ENCODE data around the gene PLA2G5.
A peak's percentile ranks its signal among the peaks of the same experiment; 100 is the strongest.
"Not testable (repeated sequence)": the region's sequence is repeated elsewhere in the genome, so short reads cannot be mapped to it uniquely, and the experiment has no call there.

Gene PLA2G5

DNA sequence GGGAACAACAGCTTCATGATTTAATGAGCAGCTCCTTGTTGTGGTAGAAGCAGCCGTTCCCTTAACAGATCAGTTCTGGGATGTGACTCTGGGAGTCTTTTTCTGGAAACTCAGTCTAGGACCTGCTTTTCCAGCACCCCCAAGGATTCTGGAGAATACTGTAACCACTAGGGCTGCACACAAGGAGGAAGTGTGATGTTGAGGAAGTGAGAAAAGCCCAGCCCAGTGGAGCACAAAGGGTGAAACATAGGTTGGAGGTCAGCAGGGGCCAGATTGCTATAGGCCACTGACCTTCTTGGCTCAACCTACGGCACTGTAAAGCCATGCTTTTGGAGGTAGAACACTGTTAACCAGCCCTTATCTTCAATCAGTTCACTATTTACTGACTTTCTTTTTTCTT, 10.1 kb upstream of the PLA2G5 start:
- Histone ChIP-seq H3K9me3 (ENCODE audit: insufficient read depth, low read length) (no peaks in the 10 kb centered on the region), H2AFZ (ENCODE audit: low read depth, low read length) (no peak overlapping the region), H4K20me1 (ENCODE audit: insufficient read depth, low read length) (no peaks in the 10 kb centered on the region), H3K4me2 (ENCODE audit: low read length) (peak overlapping the region; percentile 43), H3K9ac (ENCODE audit: low read length) (no peak overlapping the region), H3K27me3 (ENCODE audit: low read depth, low read length) (no peaks in the 10 kb centered on the region), H3K79me2 (ENCODE audit: low read length) (no peaks in the 10 kb centered on the region), H3K27ac (ENCODE audit: low read length) (no peak overlapping the region), H3K4me1 (ENCODE audit: low read length) (peaks cover 32% of the 10 kb centered on the region), H3K4me3 (ENCODE audit: low read length) (no peak overlapping the region), H3K36me3 (replicated peaks; ENCODE audit: low read depth, low read length) (no peaks in the 10 kb centered on the region)
- no peak for TF ChIP-seq EZH2phosphoT487 (IDR thresholded peaks at IDR 0.05; ENCODE audit: low read depth)
- TF ChIP-seq, protein P1, sequence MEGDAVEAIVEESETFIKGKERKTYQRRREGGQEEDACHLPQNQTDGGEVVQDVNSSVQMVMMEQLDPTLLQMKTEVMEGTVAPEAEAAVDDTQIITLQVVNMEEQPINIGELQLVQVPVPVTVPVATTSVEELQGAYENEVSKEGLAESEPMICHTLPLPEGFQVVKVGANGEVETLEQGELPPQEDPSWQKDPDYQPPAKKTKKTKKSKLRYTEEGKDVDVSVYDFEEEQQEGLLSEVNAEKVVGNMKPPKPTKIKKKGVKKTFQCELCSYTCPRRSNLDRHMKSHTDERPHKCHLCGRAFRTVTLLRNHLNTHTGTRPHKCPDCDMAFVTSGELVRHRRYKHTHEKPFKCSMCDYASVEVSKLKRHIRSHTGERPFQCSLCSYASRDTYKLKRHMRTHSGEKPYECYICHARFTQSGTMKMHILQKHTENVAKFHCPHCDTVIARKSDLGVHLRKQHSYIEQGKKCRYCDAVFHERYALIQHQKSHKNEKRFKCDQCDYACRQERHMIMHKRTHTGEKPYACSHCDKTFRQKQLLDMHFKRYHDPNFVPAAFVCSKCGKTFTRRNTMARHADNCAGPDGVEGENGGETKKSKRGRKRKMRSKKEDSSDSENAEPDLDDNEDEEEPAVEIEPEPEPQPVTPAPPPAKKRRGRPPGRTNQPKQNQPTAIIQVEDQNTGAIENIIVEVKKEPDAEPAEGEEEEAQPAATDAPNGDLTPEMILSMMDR (IDR thresholded peaks at IDR 0.05; ENCODE audit: low read depth, low read length): no peak

DNA sequence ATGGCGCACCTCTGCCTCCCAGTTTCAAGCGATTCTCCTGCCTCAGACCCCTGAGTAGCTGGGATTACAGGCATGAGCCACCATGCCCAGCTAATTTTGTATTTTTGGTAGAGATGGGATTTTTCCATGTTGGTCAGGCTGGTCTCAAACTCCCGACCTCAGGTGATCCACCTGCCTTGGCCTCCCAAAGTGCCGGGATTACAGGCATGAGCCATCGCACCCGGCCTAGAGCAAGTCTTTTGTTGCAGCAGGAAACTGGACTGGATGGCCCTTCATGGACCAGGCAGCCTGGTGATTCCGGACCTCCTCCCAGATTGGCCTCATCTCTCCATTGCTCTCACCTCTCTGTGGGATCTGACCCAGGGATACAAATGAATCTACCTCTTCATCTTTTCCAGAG, 9.2 kb upstream of the PLA2G5 start:
- H3K79me2 ChIP-seq (ENCODE audit: low read length); H2AFZ ChIP-seq (ENCODE audit: low read depth, low read length); H3K9ac ChIP-seq (ENCODE audit: low read length); H3K4me3 ChIP-seq (ENCODE audit: low read length); H3K27me3 ChIP-seq (ENCODE audit: low read depth, low read length); H4K20me1 ChIP-seq (ENCODE audit: insufficient read depth, low read length); H3K27ac ChIP-seq (ENCODE audit: low read length); H3K9me3 ChIP-seq (ENCODE audit: insufficient read depth, low read length); H3K36me3 ChIP-seq (replicated peaks; ENCODE audit: low read depth, low read length): not testable (repeated sequence)
- H3K4me1 ChIP-seq (ENCODE audit: low read length): peaks cover 32% of the 10 kb centered on the region
- H3K4me2 ChIP-seq (ENCODE audit: low read length): 0 out of 2 replicates have a peak overlapping the region, but pooled peaks have one; percentile 24

DNA sequence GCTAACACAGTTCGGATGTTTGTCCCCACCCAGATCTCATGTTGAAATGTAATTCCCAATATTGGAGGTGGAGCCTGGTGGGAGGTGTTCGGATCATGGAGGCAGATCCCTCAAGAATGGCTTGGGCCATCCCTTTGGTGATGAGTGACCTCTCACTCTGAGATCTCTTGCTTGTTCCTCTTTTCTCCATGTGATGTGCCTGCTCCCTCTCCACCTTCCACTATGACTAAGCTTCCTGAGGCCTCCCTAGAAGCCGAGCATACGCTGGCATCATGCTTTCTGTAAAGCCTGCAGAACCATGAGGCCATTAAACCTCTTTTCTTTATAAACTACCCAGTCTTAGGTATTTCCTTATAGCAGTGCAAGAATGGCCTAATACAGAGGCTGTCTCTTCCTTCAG, 8.1 kb upstream of the PLA2G5 start:
- TF ChIP-seq, protein P1 (IDR thresholded peaks at IDR 0.05; ENCODE audit: low read depth, low read length): no peak
- no peak for TF ChIP-seq EZH2phosphoT487 (IDR thresholded peaks at IDR 0.05; ENCODE audit: low read depth)
- Histone ChIP-seq H3K79me2 (ENCODE audit: low read length) (no peaks in the 10 kb centered on the region), H2AFZ (ENCODE audit: low read depth, low read length) (no peak overlapping the region), H3K9ac (ENCODE audit: low read length) (no peak overlapping the region), H3K9me3 (ENCODE audit: insufficient read depth, low read length) (no peaks in the 10 kb centered on the region), H3K4me2 (ENCODE audit: low read length) (0 out of 2 replicates have a peak overlapping the region, but pooled peaks have one; percentile 9), H3K4me1 (ENCODE audit: low read length) (peaks cover 32% of the 10 kb centered on the region), H4K20me1 (ENCODE audit: insufficient read depth, low read length) (no peaks in the 10 kb centered on the region), H3K4me3 (ENCODE audit: low read length) (no peak overlapping the region), H3K27ac (ENCODE audit: low read length) (no peak overlapping the region), H3K27me3 (ENCODE audit: low read depth, low read length) (no peaks in the 10 kb centered on the region), H3K36me3 (replicated peaks; ENCODE audit: low read depth, low read length) (no peaks in the 10 kb centered on the region)

DNA sequence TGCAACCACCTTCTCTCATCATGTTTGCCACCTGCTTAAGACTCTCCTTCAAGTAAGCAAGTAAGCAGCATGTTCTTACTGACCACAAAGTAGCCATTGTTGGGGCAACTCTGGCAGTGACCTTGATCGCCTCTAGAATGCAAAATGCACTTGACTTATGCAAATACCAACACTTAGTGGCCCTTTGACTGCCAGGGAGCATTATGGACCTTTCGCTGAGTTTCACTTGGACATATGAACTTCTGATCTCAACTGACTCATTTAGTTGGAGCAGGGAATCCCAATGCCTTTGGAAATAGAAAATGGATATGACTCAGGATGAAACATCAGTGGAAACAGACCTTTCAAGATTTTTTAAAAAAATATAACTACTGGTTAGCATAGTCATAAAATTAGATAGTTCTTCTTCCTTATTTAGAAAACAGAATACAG, 6.1 kb upstream of the PLA2G5 start:
- H3K36me3 ChIP-seq (replicated peaks; ENCODE audit: low read depth, low read length): no peaks in the 10 kb centered on the region
- H3K9ac ChIP-seq (ENCODE audit: low read length): no peak overlapping the region
- H3K79me2 ChIP-seq (ENCODE audit: low read length): no peaks in the 10 kb centered on the region
- no peaks in the 10 kb centered on the region for H4K20me1 ChIP-seq (ENCODE audit: insufficient read depth, low read length)
- H3K9me3 ChIP-seq (ENCODE audit: insufficient read depth, low read length): no peaks in the 10 kb centered on the region
- peaks cover 27% of the 10 kb centered on the region for H3K4me1 ChIP-seq (ENCODE audit: low read length)
- no peak overlapping the region for H3K4me3 ChIP-seq (ENCODE audit: low read length)
- no peak overlapping the region for H2AFZ ChIP-seq (ENCODE audit: low read depth, low read length)
- H3K27ac ChIP-seq (ENCODE audit: low read length): no peak overlapping the region
- TF ChIP-seq EZH2phosphoT487 (IDR thresholded peaks at IDR 0.05; ENCODE audit: low read depth): no peak
- TF ChIP-seq, protein P1 (IDR thresholded peaks at IDR 0.05; ENCODE audit: low read depth, low read length): no peak
- H3K27me3 ChIP-seq (ENCODE audit: low read depth, low read length): no peaks in the 10 kb centered on the region
- no peak overlapping the region for H3K4me2 ChIP-seq (ENCODE audit: low read length)

DNA sequence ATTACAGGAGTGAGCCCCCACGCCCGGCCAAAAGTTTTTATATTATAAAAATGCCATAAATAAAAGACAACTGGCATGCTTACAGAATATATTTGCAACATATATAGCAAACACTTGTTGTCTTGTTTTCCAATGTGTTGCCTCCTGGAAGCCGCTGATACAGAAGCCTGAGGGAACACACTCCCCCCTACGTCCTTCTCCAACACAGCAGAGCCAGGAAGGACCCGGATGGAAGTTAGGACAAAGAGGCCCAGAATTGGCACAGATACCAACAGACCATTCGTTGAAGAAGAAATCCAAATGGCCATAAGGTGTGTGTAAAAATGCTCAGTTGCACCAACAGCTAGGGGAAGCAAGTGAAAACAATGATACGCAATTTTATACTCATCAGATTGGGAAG, 1.3 kb upstream of the PLA2G5 start:
- Histone ChIP-seq H3K4me2 (ENCODE audit: low read length) (no peak overlapping the region), H3K9ac (ENCODE audit: low read length) (no peak overlapping the region), H3K4me1 (ENCODE audit: low read length) (peaks cover 5% of the 10 kb centered on the region; the same call in 1 of the 2 replicates), H3K9me3 (ENCODE audit: insufficient read depth, low read length) (no peaks in the 10 kb centered on the region), H3K36me3 (replicated peaks; ENCODE audit: low read depth, low read length) (no peaks in the 10 kb centered on the region), H3K4me3 (ENCODE audit: low read length) (no peak overlapping the region), H4K20me1 (ENCODE audit: insufficient read depth, low read length) (no peaks in the 10 kb centered on the region), H2AFZ (ENCODE audit: low read depth, low read length) (no peak overlapping the region), H3K79me2 (ENCODE audit: low read length) (no peaks in the 10 kb centered on the region), H3K27ac (ENCODE audit: low read length) (no peak overlapping the region), H3K27me3 (ENCODE audit: low read depth, low read length) (no peaks in the 10 kb centered on the region)
- TF ChIP-seq, protein P1 (IDR thresholded peaks at IDR 0.05; ENCODE audit: low read depth, low read length): no peak
- no peak for TF ChIP-seq EZH2phosphoT487 (IDR thresholded peaks at IDR 0.05; ENCODE audit: low read depth)
